ENCODE results near the gene PFKFB4.

Gene PFKFB4

DNA sequence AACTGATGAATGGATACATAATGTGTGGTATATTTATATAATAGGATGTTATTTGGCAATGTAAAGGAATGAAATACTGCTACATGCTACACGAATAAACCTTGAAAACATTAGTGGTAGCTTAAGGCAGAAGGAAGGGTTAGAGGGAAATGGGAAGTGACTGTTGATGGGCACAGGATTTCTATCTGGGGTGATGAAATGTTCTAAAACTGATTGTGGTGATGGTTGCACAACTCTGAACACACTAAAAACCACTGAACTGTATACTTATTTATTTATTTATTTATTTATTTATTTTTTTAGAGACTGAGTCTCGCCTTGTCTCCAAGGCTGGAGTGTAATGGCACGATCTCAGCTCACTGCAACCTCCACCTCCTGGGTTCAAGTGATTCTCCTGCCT lies 27.8 kb downstream of the PFKFB4 start:
- no peak for DNase-seq

- DNase-seq = no peak
Observed at GRCh38 chr3:48528048-48528447, 28.6 kb downstream of the PFKFB4 start.

GRCh38 chr3:48524970-48525369 lies 31.6 kb downstream of the PFKFB4 start:
- no peak for DNase-seq

- no peak for DNase-seq
Observed at GRCh38 chr3:48521635-48522034, 35.0 kb downstream of the PFKFB4 start.

GRCh38 chr3:48519277-48519643 lies 37.3 kb downstream of the PFKFB4 start:
- no peak for DNase-seq

GRCh38 chr3:48518638-48519276 lies 37.8 kb downstream of the PFKFB4 start:
- DNase-seq = no peak

- no peak for DNase-seq
Observed at GRCh38 chr3:48518069-48518468, 38.5 kb downstream of the PFKFB4 start.

- DNase-seq = no peak
Observed at GRCh38 chr3:48516571-48516970, 40.0 kb downstream of the PFKFB4 start.

DNA sequence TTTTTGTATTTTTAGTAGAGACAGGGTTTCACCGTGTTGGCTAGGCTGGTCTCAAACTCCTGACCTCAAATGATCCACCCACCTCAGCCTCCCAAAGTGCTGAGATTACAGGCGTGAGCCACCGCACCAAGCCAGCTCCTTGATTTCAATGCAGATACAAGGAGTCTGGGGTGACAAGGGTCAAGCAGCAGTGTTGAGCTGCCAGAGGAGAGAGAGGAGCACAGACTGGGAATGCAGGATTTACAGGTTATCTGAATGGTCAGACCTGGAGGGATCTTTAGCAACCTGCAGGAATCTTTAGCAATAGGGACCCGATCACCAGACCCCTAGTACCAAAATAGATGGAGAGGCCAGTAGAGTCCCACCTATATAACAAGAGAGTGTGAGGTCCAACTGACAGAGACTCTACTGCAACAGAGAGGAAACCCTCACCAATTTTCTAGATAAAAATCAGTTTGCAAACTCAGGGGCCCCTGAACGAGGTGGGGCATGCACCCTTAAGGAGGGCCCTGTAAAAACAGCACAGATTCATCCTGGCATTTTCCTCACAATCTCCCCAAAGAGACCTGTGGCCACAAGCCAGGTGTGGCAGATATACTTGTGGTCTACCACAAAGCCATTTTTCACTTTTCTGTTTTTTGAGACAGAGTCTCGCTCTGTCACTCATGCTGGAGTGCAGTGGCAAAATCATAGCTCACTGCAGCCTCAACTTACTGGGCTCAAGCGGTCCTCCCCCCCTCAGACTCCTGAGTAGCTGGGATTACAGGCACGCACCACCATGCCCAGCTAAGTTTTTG lies 42.0 kb downstream of the PFKFB4 start:
- DNase-seq = no peak

DNA sequence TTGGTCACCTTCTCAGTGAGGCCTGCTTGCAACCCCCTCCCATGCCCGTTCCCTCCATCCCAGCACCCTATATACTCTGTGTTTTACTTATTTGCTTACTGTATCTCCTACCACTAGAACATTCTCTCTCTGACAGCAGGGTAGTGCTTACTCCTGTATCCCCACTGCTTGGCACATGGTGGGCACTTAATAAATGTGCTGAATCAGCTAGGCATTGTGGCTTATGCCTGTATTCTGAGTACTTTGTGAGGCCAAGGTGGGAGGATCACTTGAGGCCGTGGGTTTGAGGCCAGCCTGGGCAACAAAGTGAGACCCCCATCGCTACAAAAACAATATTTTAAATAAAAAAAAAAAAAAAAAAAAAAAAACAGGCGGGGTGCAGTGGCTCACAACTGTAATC lies 45.1 kb downstream of the PFKFB4 start:
- DNase-seq = no peak

GRCh38 chr3:48507256-48508061 lies 49.1 kb downstream of the PFKFB4 start:
- peak; percentile 20 for DNase-seq

DNA sequence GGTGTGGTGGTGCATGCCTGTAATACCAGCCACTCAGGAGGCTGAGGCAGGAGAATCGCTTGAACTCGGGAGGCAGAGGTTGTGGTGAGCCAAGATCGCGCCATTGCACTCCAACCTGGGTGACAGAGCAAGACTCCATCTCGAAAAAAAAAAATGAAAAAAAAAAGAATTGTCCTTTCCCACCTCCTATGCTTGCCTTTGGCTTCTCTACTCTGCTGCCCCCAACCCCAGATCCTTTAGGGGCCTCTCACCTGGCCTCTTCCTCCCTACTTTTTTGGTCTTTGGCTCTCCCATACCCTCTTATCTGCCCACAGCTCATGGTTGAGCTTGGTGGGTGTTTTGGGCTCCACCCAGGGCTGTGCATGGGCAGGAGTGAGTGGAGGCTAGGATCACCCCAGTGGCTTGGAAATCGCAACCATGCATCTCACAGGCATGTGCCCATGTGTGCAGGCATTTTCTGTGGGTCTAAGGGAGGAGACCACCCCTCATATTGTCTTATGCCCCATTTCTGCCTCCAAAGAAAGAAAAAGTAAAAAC lies 50.6 kb downstream of the PFKFB4 start:
- no peak for DNase-seq

- no peak for DNase-seq
Observed at GRCh38 chr3:48505146-48505545, 51.5 kb downstream of the PFKFB4 start.

DNA sequence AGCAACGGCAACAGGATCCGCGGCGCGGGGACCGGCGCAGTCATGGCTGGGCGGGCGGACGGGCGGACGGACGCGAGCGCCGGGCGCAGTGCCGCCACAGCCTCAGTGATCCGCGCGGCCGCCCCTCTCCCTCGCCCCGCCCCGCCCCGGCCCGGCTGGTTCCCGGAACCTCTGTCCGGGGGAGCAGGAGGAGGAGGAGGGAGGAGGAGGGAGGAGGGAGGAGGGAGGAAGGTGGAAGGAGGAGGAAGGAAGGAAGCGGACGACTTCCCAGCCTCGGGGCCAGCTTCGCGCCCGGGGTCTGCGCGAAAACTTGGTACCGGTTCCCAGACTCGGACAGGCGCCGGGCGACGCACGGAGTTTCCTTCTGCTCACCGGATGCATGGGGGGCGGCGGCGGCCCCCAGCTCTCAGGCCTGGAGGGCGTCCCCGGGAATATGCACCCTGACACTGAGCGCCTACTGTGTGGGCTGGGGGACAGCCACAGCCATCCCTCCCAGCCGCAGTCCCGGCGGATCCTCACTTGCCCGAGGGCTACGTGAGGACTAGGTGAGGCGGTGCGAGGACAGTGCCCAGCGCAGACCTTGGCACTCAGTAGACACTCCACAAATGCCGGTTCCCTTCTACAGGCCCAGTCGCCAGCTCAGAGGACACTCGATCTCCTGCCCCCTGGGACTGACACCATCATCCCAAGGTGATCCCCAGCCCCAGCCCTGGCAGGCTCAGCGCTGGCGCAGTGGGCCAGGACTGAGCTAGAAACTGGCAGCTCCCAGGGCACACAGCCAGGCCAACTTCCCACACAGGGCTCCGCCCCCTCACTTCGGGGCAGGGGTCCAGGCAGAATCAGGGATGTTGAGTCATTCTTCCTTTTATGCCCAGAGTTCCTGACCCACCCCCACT lies 52.3 kb downstream of the PFKFB4 start, which contains the start of gene SHISA5:
Gene SHISA5 (minus strand): TSS at position 124 of the 896 bp plus-strand sequence. CDS start 80 bp downstream, at position 44.
- DNase-seq = peak; percentile 36

DNA sequence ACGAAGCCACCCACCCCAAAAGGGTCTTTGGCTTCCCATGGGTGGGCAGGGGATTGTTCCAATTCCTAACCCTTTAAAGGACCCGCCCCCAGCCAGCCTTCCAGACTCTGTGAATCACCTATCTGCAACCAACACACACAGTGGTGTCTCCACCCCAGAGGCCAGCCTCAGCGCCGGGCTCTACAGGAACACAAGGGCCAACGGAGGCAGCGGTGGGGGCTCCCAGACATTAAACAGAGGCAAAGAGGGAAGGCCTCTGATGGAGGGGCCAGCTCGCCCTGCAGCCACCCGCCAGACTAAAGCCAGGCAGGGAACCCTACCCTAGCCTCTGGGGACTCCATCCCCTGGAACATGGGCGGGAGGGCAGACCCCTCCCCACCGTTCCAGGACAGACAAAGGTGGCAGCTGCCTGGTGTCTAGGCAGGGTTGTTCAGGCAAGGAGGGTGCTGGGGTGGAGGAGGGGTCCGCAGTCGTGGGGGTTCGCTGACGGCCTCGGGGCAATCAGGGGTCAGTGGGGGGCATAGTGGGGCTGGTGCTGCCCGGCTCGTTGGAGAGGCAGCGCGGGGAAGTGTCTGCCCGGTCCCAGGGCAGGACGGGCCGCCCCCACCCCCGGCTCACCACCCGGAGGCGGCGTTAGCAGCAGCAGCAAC lies 53.1 kb downstream of the PFKFB4 start:
- DNase-seq = no peak

GRCh38 chr3:48502728-48503168 lies 53.9 kb downstream of the PFKFB4 start:
- DNase-seq = no peak

- DNase-seq = no peak
Observed at GRCh38 chr3:48502121-48502520, 54.5 kb downstream of the PFKFB4 start.

DNA sequence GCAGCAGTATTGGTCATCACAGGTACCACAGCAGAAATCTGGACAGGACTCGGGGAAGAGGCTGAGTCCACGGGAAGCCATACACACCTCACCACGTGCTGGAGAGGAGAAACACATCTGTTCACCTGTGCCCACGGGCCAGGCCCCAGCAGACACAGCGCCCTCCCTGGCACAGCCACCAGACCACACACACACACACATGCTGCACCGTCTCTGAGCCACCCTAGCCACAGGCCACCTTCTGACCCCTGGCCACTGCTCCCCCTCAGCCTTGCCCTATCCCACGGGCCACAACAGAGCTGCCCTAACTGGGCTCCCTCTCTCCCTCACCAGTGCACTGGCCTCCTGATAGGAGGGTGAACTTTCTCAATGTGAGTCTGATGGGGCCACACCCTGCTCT lies 55.4 kb downstream of the PFKFB4 start:
- no peak for DNase-seq

- no peak for DNase-seq
Observed at GRCh38 chr3:48500656-48501055, 55.9 kb downstream of the PFKFB4 start.

DNA sequence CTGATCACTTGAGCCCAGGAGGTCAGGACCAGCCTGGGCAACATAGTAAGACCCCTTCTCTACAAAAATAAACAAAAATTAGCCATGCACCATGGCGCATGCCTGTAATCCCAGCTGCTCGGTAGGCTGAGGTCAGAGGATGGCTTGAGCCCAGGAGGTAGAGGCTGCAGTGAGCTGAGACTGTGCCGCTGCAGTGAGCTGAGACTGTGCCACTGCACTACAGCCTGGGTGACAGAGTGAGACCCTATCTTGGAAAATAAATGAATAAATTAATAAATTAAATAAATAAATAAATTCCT lies 63.5 kb downstream of the PFKFB4 start:
- DNase-seq = no peak

DNA sequence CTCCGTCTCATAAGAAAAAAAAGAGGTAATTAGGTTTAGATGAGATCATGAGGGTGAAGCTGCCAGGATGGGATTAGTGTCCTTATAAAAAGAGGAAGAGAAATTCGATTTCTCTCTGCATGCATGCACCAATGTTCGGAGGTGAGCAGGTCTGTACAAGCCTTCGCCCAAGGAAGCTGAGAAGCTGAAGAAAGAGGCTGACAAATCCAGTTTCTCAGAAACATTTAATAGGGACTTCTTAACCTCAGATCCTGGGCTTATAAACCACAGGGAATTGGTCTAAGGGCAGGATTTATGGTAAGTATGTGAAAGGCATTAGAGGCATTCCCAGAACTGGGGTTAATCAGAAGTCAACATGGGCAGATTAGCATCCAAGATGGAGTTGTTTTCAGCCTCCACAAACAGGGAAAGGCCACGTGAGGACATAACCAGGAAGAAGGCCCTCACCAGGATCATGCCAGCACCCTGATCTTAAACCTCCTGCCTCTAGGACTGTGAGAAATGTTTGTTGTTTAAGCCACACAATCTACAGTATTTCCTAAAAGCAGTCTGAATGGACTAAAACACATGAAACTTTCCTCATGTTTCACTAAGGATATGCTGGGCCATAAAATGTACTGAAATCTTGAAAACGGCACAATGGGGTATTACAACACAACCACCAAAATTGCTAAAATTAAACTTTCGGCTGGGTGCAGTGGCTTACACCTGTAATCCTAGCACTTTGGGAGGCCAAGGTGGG lies 64.0 kb downstream of the PFKFB4 start:
- DNase-seq = no peak
